Stimulated activated CD8-positive, alpha-beta memory T cell treated with anti-CD3 and anti-CD28 coated beads, Interleukin-2, amount 100 ng/mL, for 1 hour (primary cell): ENCODE results near the gene THOC5.
"Not testable (repeated sequence)": the region's sequence is repeated elsewhere in the genome, so short reads cannot be mapped to it uniquely, and the experiment has no call there.

Experiments
- DNase-seq, 2 donors: peaks; one replicate each; pipeline ENCODE4 v3.0.0-alpha.2; 2020; ENCODE audit warnings: low read depth in 2 of 2

Gene THOC5

GRCh38 chr22:29510542-29510941, 43.0 kb downstream of the THOC5 start:
- DNase-seq: no peak

- DNase-seq: no peak
Observed at GRCh38 chr22:29509815-29510214, 43.7 kb downstream of the THOC5 start.

GRCh38 chr22:29509298-29509697, 44.3 kb downstream of the THOC5 start:
- no peak for DNase-seq

GRCh38 chr22:29503811-29504372, 49.7 kb downstream of the THOC5 start:
- DNase-seq: no peak

- no peak for DNase-seq
Observed at GRCh38 chr22:29499852-29500251, 53.7 kb downstream of the THOC5 start.

- no peak for DNase-seq
Observed at GRCh38 chr22:29493636-29494035, 59.9 kb downstream of the THOC5 start.

- no peak for DNase-seq
Observed at GRCh38 chr22:29491012-29491411, 62.5 kb downstream of the THOC5 start.

- not testable (repeated sequence) for DNase-seq
Observed at GRCh38 chr22:29489127-29489780, 64.3 kb downstream of the THOC5 start.

GRCh38 chr22:29487426-29487986, 66.1 kb downstream of the THOC5 start:
- DNase-seq: no peak

GRCh38 chr22:29485448-29485847, 68.1 kb downstream of the THOC5 start:
- no peak for DNase-seq

- DNase-seq: no peak
Observed at GRCh38 chr22:29484642-29485041, 68.9 kb downstream of the THOC5 start.

- DNase-seq: no peak
Observed at GRCh38 chr22:29483254-29483653, 70.3 kb downstream of the THOC5 start.

GRCh38 chr22:29482726-29483125, 70.8 kb downstream of the THOC5 start:
- DNase-seq: no peak

GRCh38 chr22:29482253-29482652, 71.3 kb downstream of the THOC5 start:
- DNase-seq: no peak

- no peak for DNase-seq
Observed at GRCh38 chr22:29481265-29482000, 72.1 kb downstream of the THOC5 start.

- DNase-seq: no peak
Observed at GRCh38 chr22:29480512-29481264, 72.9 kb downstream of the THOC5 start.

- DNase-seq: no peak
Observed at GRCh38 chr22:29480262-29480511, 73.4 kb downstream of the THOC5 start.

GRCh38 chr22:29479417-29480261, 73.9 kb downstream of the THOC5 start, which contains the start of gene NEFH:
NEFH (plus strand) TSS chr22:29480218; CDS start chr22:29480263, 45 bp downstream.
- DNase-seq: no peak

GRCh38 chr22:29478326-29479276, 75.0 kb downstream of the THOC5 start:
- no peak for DNase-seq

GRCh38 chr22:29477723-29478318, 75.7 kb downstream of the THOC5 start:
- no peak for DNase-seq
